HepG2 (cell line): ENCODE results near the gene IL16. TPM values are rescaled to one million over a fixed set of nuclear protein-coding genes. Genes with fewer than 3 reads are reported as not detected.

Source experiments
- BATF2 ChIP-seq: sonication (generic); formaldehyde crosslinking; IDR thresholded peaks from 2 replicates; pipeline ENCODE4 v1.8.0; 2022; ENCODE audit warnings: mild to moderate bottlenecking, missing genetic modification reagents, moderate library complexity
- HOXA7 ChIP-seq: sonication (generic); formaldehyde crosslinking; IDR thresholded peaks from 2 replicates; pipeline ENCODE4 v1.8.1; 2022; ENCODE audit warnings: mild to moderate bottlenecking, missing genetic modification reagents, moderate library complexity
- ISX ChIP-seq: sonication (generic); formaldehyde crosslinking; conservative IDR thresholded peaks from 2 replicates; pipeline ENCODE4 v1.5.0; 2020; ENCODE audit warnings: missing genetic modification reagents
- POGK ChIP-seq: sonication (generic); formaldehyde crosslinking; conservative IDR thresholded peaks from 2 replicates; pipeline ENCODE4 v1.8.0; 2022; ENCODE audit warnings: mild to moderate bottlenecking, moderate library complexity, missing genetic modification reagents
- SNAI1 ChIP-seq: sonication (generic); formaldehyde crosslinking; IDR thresholded peaks from 2 replicates; pipeline ENCODE4 v1.5.0; 2020; ENCODE audit warnings: mild to moderate bottlenecking, missing genetic modification reagents, borderline replicate concordance
- ZFX ChIP-seq: sonication (generic); formaldehyde crosslinking; IDR thresholded peaks from 2 replicates; pipeline ENCODE4 v1.4.0; 2020; ENCODE audit warnings: mild to moderate bottlenecking, low read depth, missing genetic modification reagents, moderate library complexity
- ZNF460 ChIP-seq: sonication (generic); formaldehyde crosslinking; IDR thresholded peaks from 2 replicates; pipeline ENCODE4 v1.5.1; 2020; ENCODE audit warnings: missing genetic modification reagents, mild to moderate bottlenecking, borderline replicate concordance
- polyA plus RNA-seq, 8 experiments: library from polyadenylated mRNA; depleted of rRNA in 3 of 8; stranded (reverse) in 7 of 8; unstranded in 1 of 8; fragments of >200 nt; fragmentation: Illumina TruSeq in 4 of 8; extraction: Trizol in 4 of 8; gene quantifications; 2 replicates each; pipeline versions ENCODE4 v1.2.1 to v1.2.3, GENCODE V29; 2011 to 2016; ENCODE audit warnings: low read depth in 4 of 8, missing spikeins in 1 of 8, mixed read lengths in 1 of 8; ENCODE audit not compliant: insufficient read depth in 1 of 8
- total RNA-seq, 5 experiments: library from RNA; depleted of rRNA; stranded (reverse); fragments of >200 nt; fragmentation: Illumina TruSeq; extraction: Trizol; gene quantifications; 2 replicates each; pipeline ENCODE4 v1.2.3, GENCODE V29; 2016; ENCODE audit warnings: low read depth in 1 of 5
- TF ChIP-seq, protein P1 (sequence below), 2 experiments: sonication (generic) in 1 of 2; formaldehyde crosslinking in 1 of 2; IDR thresholded peaks; 2 replicates each; pipeline versions ENCODE4 v1.4.0 to v1.6.1; 2016 to 2020; ENCODE audit warnings: borderline replicate concordance in 1 of 2, low read depth in 1 of 2, mild to moderate bottlenecking in 1 of 2, missing genetic modification reagents in 1 of 2
- TF ChIP-seq, protein P2 (sequence below): sonication (generic); formaldehyde crosslinking; IDR thresholded peaks from 2 replicates; pipeline ENCODE4 v1.8.0; 2022; ENCODE audit warnings: mild to moderate bottlenecking, missing genetic modification reagents; ENCODE audit not compliant: insufficient replicate concordance

The IL16 gene
- total and polyA plus RNA-seq, 2 of the 13 experiments (the other 11 are each of a cell fraction or from before 2014, with no cell fraction given) = 0.03 TPM; not detected in 1

- TF ChIP-seq, protein P1, sequence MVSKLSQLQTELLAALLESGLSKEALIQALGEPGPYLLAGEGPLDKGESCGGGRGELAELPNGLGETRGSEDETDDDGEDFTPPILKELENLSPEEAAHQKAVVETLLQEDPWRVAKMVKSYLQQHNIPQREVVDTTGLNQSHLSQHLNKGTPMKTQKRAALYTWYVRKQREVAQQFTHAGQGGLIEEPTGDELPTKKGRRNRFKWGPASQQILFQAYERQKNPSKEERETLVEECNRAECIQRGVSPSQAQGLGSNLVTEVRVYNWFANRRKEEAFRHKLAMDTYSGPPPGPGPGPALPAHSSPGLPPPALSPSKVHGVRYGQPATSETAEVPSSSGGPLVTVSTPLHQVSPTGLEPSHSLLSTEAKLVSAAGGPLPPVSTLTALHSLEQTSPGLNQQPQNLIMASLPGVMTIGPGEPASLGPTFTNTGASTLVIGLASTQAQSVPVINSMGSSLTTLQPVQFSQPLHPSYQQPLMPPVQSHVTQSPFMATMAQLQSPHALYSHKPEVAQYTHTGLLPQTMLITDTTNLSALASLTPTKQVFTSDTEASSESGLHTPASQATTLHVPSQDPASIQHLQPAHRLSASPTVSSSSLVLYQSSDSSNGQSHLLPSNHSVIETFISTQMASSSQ (IDR thresholded peaks at IDR 0.05; ENCODE audit: low read depth) = no peak
- TF ChIP-seq, protein P1 (CRISPR knock-in tag; IDR thresholded peaks at IDR 0.05; ENCODE audit: borderline replicate concordance) = no peak
- TF ChIP-seq, protein P2, sequence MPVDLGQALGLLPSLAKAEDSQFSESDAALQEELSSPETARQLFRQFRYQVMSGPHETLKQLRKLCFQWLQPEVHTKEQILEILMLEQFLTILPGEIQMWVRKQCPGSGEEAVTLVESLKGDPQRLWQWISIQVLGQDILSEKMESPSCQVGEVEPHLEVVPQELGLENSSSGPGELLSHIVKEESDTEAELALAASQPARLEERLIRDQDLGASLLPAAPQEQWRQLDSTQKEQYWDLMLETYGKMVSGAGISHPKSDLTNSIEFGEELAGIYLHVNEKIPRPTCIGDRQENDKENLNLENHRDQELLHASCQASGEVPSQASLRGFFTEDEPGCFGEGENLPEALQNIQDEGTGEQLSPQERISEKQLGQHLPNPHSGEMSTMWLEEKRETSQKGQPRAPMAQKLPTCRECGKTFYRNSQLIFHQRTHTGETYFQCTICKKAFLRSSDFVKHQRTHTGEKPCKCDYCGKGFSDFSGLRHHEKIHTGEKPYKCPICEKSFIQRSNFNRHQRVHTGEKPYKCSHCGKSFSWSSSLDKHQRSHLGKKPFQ (CRISPR knock-in tag) = no peak
- TF ChIP-seq POGK (CRISPR knock-in tag) = no peak
- TF ChIP-seq BATF2 (CRISPR knock-in tag) = no peak
- no peak for TF ChIP-seq ZFX (CRISPR knock-in tag)
- TF ChIP-seq ISX = no peak
- no peak for TF ChIP-seq HOXA7 (CRISPR knock-in tag)
- TF ChIP-seq SNAI1 (CRISPR knock-in tag) = no peak
- TF ChIP-seq ZNF460 = no peak
These were observed 121.0 kb downstream of the IL16 start (continued) for GRCh38 chr15:81317642-81318017.
